GM19035 (cell line): ENCODE measurements around the gene ERGIC1.
"Not testable (repeated sequence)": the region's sequence is repeated elsewhere in the genome, so short reads cannot be mapped to it uniquely, and the experiment has no call there.

Experiments
- ATAC-seq: cut with Tn5 transposase; IDR thresholded peaks from one replicate; pipeline ENCODE4 v1.9.1; 2021; ENCODE audit not compliant: unreplicated experiment

ERGIC1 gene

DNA sequence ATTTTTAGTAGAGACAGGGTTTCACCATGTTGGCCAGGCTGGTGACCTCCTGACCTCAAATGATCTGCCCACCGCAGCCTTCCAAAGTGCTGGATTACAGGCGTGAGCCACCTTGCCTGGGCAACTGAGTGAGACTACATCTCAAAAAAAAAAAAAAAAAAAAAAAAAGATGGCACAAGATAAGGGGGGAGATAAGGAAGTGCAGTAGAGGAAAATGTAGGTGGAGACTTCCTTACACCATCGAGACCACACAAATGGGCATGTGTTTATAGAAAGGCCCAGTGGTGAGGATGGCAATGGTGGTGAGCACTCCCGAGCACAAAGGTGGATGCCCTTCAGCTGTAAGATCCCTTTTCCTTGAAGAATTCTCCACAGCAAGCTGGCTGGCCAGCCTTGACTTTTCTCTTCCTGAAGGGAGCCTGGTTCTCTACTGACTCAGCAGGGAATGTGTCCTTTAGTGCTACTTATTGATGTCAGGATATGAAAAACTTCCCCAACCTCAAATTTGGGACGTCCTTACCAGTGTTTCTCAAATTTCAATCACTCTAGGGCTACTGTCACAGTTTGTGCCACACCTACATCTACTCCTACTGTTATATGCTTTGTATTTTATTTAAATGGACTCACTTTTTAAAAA lies 28.2 kb downstream of the ERGIC1 start:
- ATAC-seq = no peak

DNA sequence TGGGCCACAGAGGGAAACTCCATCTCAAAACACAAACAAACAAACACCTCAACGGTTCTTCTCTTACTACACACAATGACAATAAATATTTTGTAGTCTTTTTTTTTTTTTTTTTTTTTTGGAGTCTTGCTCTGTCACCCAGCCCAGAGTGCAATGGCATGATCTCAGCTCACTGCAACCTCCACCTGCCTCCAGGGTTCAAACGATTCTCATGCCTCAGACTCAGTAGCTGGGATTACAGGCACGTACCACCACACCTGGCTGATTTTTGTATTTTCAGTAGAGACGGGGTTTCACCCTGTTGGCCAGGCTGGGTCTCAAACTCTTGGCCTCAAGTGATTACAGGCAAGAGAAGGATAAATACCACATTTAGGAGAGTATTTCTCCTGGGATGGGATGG lies 30.1 kb downstream of the ERGIC1 start:
- ATAC-seq = not testable (repeated sequence)

DNA sequence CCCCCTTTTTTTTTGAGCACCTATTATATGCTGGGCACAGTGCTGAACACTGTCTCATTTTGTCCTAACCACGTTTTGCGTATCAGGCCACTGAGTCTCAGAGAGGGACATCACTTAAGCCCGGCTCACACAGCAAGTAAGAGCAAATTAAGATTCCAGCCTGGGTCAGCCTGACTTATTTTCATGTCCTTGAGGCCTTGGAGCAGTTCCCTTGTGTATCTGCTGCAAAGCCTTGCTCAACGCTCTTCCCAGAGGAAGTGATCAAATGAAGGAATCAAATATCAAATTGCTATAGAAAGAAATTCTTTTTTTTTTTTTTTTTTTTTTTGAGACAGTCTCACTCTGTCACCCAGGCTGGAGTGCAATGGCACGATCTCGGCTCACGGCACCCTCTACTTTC lies 30.7 kb downstream of the ERGIC1 start:
- ATAC-seq = no peak

DNA sequence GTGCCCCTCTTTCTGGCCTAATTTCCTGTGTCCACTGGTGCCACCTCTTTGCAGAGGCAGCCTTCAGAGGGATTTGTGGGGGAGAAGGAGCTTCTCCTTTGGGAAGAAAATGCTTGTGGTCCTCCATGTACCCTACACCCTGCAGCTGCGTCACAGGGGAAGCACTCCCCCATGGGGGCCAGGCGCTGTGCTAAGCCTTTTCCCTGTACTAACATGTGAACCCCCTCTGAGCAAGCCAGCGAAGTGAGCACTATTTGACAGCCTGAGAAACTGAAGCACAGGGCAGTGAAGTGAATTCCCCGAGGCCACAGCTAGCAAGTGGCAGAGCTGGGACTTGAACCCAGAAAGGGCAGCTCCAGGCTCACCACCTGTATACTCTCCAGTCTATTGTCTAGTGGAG lies 32.3 kb downstream of the ERGIC1 start:
- no peak for ATAC-seq

DNA sequence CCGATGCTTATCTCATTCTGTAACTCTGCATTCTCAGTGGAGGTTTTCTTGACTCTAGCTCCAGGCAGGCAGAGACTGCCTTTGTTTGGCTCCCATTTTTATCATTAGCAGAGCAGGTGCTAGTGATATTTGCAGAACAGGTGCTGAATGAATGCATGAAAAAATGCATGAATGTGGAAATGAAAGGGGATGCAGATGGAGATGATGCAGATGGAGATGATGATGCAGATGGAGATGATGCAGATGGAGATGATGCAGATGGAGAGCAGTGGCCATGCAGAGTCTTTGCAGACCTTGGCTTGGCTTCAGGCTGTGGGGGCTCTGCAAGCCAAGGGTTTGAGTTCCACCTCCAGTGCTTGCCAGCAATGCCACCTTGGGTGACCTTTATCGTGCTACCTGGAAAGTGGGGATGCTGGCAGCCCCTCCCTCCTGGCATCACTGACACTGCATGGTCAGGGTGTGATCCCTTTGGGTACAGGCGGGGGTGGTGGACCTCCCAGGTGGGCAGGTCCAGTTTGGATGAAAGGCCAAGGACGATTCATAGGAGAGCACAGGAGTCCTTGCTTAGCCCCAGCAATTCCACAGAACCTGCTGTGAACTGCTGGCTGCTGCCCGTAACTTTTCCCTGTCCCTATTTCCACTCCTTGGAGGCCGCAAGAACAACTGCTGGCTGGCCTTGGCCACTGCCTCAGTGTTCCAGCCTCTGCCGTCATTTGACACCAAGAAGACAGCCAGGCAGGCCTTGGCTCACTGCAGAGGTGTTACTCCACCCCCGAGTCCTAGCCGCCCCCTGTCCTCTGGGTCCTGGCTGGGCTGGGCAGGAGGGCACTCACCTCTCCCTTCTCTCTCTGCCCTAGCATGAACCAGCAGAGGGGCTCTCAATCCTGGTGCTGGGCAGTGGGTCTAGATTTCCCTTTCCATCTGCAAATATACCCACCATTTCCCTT lies 33.0 kb downstream of the ERGIC1 start:
- no peak for ATAC-seq

DNA sequence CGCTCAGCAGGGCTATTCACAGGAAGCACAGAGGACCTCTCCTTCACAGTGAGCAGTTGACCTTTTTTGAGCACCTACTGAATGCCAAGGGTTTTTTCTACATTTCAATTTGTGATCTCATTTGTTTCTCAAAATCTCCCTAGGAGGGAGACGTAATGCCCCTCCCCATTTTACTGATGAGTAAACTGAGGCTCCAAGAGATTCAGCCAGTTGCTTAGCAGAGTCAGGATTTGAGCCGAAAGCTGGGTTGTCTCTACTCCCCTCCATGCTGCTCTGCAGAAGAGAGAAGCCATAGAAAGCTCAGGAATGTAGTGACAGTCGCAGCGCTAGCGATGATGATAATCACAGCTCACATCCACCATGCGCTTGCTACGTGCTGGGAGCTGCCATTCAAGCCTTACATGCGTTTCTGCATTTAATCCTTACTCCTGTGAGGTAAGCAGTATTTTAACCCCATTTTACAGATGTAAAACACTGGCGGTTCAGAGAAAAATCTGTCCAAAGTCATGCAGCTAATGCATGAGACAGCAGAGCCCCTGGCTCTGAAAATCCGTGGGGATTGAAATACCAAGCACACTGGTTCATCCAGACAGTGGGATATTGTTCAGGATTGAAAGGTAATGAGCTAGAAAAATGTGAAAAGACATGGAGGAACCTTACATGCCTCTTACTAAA lies 33.8 kb downstream of the ERGIC1 start:
- ATAC-seq = no peak

DNA sequence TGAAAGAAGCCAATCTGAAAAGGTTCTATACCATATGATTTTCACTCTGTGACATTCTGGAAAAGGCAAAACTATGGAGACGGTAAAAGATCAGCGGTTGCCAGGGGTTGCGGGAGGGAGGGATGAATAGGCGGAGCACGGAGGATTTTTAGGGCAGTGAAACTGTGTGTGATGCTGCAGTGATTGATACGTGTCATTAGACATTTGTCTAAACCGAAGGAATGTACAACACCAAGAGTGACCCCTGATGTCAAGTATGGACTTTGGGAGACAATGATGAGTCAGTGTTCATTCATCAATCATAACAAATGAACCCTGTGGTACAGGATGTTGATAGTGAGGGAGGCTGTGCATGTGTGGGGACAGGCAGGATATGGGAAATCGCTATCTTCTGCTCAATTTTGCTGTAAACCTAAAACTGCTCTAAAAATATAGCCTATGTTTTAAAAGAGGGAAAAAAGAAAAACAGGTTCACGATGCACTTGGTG lies 34.4 kb downstream of the ERGIC1 start:
- ATAC-seq = no peak

DNA sequence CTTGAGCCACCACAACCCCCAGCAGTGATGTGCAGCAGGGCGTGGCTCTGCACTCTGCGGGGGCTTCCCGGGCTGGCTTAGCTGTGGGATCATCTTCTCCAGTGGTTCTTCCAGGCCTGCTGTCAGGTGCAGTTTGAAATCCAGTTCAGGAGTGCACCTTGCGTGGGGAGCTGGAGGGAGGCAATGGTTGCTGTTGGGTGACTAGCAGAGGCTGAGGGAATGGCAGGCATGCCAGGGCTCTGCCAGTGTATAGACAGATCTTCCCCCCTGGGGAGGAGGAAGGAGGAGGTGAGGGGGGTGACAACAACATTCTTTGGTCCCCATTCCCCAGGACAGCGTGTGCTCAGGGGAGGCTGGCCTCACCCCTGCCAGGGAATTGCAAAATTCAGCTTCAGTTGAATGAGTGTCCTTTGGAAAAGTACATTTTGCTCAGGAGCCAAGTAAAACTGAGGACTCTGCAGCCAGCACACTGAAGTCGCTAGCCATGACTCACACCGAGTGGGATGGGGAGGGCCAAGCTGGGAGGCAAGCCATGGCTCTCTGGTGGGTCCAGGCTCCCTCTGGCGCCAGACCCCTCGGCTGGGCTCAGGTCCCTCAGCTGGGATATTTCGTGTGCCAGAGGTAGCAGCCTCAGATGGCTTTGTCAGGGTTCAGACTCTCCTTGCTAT lies 35.0 kb downstream of the ERGIC1 start:
- no peak for ATAC-seq

DNA sequence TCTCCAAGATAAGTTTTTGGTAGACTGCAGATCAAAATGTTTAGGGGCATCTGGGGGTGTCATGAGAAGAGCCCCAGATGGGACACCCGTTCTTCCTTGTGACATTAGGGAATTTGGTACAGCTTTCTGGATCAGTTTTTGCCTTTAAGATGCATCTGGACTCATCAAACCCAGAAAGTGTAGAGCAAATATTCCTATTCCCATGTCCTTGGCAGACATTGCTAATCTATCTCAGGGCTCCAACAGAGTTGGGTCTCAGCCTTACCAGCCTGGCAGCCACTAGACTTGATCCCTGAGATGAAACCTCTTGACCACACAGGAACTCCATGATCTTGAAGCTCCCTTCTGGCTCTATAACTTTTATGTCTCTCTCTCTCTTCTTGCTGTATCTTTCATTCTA lies 35.6 kb downstream of the ERGIC1 start:
- ATAC-seq = no peak

DNA sequence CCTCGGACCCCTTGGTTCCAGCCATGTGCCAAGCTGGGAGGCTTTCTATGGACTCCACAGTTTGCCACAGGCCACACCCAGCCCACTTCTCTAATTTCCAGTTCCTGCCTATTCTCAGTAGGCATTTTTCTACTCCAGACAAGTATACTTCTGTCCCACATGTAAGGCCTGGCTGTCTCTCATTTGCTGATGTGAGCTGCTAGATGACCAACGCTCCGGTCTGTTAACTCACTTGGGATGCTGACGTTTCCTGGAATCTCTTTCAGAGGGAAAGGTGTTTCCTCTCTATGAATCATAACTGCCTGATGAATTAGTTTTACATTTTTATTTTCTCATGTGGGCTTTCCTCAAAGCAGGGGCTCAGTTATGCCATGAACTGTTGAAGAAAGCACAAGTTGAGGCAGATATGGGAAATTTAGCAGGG lies 36.3 kb downstream of the ERGIC1 start:
- ATAC-seq = no peak

DNA sequence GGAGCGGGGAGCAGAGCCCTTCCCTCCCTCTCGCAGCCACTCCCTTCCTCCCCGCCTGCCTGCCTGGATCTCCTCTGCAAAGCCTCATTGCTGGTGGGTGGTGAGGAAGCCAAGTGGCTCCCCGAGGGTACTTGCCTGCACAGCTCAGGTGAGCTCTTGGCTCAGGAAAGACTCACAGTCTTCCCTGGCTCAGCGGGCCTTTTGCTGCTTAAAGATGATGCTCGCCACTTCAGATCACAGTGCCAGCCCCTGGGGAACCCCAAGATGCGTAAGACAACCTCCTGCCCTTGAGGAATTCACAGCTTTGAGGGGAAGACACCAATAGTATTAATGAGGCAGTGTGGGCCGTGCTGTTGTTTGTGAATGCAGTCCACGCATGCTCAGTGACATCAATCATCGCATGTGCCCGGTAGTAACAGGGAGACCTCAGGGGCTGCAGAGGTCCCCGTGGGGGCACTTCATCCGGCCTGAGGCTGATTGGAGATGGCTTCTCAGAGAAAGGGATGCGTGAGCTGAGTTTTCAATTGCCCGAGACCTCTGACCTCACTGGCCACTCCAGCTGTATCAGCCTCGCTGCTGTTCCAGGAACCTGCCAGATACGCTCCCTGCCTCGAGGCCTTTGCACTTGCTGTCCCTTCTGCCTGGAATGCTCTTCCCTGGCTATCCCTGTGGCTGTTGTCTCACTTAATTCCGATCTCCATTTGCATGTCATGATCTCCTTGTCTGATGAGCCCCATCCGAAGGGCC lies 36.8 kb downstream of the ERGIC1 start:
- no peak for ATAC-seq

DNA sequence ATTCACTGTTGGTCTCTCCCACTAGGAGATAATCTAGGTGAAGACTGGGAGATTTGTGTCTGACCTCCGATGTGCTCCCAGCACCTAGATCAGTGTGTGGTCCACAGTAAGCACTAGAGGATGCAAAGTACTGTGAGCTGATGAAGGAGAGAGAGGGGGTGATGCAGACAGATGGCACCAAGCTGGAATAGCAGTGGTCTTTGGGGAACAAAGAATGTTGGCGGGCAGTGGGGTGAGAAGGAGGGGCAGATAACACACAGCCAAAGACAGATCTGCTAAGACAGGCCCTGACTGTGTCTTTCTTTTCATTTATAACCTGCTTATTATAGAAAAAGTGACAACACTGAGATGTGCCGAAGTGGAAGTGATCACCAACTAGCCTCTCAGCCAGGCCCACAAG lies 37.5 kb downstream of the ERGIC1 start:
- no peak for ATAC-seq

DNA sequence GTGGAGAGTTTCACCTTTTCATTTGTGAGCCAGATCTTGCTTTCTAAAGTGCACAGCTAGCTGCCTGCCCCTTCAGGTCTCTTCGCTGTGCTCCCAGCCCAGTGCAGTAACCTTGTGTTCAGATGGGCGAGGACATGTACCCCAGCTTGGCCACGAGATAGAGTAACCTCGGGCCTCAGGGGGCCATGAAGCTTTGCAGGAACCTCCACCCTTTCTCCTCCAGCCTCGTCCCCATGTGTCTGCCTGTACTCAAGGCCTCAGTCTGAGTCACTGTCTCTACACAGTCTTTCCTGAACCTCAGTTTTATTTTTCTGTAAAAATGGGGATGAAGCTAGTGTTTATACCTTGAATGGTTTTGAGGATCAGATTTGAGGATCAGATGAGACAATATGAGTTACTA lies 37.9 kb downstream of the ERGIC1 start:
- ATAC-seq = no peak

DNA sequence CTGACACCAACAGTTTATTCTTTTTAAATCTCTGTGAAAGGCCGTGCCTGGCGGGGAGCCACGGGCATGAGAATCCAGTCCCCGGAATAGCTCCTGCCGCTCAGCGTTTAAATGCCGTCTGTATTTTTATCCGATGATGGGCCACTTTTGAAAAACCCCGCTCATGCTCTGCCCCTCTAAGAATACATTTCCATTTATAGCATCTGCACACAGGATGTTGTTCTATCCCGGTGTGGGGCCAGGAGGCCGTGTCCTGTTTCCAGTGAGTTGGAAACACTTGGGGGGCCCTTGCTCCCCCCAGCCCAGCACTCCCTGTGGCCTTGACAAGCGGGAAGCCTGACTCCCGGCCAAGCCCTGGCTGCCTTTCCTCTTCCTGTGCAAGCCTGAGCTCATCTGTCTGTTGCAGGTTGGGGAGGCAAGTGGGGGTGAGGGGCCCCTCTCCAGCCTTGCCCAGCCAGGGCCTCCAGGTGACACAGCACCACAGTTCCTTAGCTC lies 39.0 kb downstream of the ERGIC1 start:
- ATAC-seq = no peak

DNA sequence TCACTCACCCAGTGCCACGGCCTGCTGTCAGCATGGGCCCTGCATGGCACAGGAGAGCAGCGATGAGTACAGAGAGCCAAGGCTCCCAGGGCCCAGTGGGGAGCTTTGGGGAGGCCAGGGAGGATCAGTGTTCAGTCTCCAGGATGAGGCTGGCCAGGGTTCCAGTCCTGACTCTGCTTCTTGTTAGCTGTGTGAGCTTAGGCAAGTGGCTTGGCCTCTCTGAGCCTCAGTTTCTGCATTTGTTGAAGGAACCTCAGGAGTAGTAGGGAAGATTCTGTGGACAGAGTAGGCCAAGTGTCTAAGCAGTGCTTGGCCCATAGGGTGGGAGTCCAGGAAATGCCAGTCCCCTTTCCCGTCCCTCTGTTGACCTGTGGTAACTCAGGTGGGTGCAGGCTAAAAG lies 39.5 kb downstream of the ERGIC1 start:
- no peak for ATAC-seq

DNA sequence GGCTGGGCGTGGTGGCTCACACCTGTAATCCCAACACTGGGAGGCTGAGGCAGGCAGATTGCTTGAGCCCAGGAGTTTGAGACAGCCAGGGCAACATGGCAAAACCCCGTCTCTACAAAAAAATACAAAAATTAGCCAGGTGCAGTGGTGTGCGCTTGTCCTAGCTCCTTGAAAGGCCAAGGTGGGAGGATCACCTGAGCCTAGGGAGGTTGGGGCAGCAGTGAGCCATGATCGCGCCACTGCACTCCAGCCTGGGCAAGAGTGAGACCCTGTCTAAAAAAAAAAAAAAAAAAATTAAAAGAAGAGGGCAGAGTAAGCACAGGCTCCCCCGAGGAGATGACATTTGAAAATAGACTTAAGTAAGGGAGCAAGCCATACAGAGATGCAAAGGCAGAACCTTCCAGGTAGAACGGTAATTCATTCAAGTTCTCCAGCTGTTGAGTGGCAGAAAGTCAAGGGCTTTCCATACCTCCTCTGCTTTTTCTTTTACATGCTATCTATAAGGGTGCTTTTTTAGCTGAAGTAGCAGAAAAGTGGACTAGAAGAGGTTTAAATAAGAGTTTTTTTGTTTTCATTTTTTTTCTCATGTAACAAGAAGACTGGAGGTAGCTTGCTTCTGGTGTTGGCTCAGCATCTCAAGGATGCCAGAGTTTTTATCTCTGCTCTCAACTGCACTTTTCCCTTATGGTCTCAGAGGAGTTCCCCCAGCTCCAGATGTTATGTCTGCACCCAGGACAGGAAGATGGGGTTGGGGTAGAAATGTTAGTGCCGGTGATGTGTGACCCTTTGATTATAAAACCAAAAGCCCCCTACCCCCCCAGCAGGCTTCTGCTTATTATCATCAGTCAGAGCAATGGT lies 40.8 kb downstream of the ERGIC1 start:
- no peak for ATAC-seq

DNA sequence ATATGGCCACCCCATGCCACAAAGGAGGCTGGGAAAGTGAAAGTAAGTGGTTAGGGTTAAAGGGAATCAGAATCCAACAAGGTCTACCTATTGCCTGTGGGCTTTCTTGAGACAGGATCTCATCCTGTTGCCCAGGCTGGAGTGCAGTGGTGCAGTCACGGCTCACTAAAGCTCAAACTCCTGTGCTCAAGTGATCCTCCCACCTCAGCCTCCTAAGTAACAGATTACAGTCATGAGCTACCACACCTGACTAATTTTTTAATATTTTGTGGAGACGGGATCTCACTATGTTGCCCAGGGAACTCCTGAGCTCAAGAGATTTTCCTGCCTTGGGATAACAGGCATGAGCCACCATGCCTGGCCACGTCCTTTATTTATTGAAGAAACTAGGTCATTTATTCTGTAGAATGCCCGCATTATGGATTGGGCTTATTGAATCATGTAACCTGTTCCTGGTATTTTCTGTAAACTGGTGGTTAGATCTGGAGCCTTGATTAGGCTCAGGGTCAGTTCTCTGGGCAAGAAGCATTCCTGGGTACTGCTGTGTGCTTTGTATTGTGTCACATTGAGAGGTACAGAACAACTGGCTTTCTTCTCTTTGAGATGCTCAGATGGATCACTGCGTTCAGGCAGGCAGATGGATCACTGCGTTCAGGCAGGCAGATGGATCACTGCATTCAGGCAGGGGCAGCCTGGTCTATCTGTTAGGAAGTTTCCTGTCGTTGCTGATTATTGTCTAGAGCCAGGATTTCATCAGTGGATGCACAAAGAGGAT lies 41.6 kb downstream of the ERGIC1 start:
- ATAC-seq = no peak

DNA sequence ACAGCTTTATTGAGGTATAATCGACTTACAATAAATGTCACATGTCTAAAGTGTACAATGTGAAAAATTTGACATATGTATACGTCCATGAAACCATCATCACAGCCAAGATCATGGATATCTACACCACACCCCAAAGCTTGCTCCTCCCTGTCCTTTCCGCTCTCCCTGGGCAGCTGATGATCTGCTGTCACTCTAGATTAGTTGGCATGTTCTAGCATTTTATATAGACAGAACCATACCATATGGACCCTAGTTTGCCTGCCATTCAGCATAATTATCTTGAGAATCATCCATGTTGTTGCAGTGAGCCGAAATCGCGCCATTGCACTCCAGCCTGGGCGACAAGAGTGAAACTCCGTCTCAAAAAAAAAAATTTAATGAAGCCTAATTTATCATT lies 42.5 kb downstream of the ERGIC1 start:
- ATAC-seq = no peak
